ENCODE data around the gene CELF1.
A peak's percentile ranks its signal among the peaks of the same experiment; 100 is the strongest.

Gene CELF1

GRCh38 chr11:47488674-47489394 lies 64.1 kb downstream of the CELF1 start:
- Histone ChIP-seq H3K27me3 (ENCODE audit: control insufficient read depth, insufficient read depth, low read length) (no peaks in the 10 kb centered on the region), H3K36me3 (ENCODE audit: control insufficient read depth, insufficient read depth, low read length) (no peaks in the 10 kb centered on the region), H3K4me3 (ENCODE audit: low read depth, low read length) (no peak overlapping the region), H3K79me2 (peaks cover 25% of the 10 kb centered on the region), H2AFZ (no peak overlapping the region), H3K4me2 (ENCODE audit: low read length) (peak overlapping the region; percentile 17), H3K4me1 (peaks cover 10% of the 10 kb centered on the region), H3K27ac (peak overlapping the region; percentile 63), H3K9me3 (ENCODE audit: control insufficient read depth, low read length) (no peaks in the 10 kb centered on the region), H3K9ac (no peak overlapping the region)
- TF ChIP-seq, protein P1, sequence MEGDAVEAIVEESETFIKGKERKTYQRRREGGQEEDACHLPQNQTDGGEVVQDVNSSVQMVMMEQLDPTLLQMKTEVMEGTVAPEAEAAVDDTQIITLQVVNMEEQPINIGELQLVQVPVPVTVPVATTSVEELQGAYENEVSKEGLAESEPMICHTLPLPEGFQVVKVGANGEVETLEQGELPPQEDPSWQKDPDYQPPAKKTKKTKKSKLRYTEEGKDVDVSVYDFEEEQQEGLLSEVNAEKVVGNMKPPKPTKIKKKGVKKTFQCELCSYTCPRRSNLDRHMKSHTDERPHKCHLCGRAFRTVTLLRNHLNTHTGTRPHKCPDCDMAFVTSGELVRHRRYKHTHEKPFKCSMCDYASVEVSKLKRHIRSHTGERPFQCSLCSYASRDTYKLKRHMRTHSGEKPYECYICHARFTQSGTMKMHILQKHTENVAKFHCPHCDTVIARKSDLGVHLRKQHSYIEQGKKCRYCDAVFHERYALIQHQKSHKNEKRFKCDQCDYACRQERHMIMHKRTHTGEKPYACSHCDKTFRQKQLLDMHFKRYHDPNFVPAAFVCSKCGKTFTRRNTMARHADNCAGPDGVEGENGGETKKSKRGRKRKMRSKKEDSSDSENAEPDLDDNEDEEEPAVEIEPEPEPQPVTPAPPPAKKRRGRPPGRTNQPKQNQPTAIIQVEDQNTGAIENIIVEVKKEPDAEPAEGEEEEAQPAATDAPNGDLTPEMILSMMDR (IDR thresholded peaks at IDR 0.05) = no peak

GRCh38 chr11:47488111-47488510 lies 64.8 kb downstream of the CELF1 start:
- H3K27ac ChIP-seq = peak overlapping the region; percentile 63

DNA sequence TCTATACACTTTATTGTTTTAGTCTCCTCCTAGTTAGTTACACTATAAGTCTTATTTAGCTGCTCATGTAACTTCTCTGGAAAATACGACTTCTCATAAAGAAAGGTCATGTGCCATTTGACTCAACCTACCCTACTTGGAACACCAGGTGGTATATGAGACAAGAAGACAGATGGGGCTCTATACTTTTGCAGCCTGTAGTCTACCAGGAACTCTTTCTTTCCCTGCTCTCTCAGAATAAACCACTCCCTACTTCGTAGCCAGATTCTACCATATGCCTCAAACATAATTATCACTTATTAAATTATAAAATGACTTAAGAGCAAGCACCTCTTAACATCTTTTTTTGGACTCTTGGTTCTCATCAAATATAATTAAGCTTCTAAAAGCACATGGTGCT lies 65.5 kb downstream of the CELF1 start:
- Histone ChIP-seq H3K36me3 (ENCODE audit: control insufficient read depth, insufficient read depth, low read length) (no peaks in the 10 kb centered on the region), H3K27me3 (ENCODE audit: control insufficient read depth, insufficient read depth, low read length) (no peaks in the 10 kb centered on the region), H3K9ac (no peak overlapping the region), H3K79me2 (peaks cover 16% of the 10 kb centered on the region), H2AFZ (no peak overlapping the region), H3K4me1 (peaks cover 10% of the 10 kb centered on the region), H3K4me2 (ENCODE audit: low read length) (no peak overlapping the region), H3K27ac (no peak overlapping the region), H3K9me3 (ENCODE audit: control insufficient read depth, low read length) (no peaks in the 10 kb centered on the region), H3K4me3 (ENCODE audit: low read depth, low read length) (no peak overlapping the region)
- TF ChIP-seq, protein P1 (IDR thresholded peaks at IDR 0.05) = no peak

More at GRCh38 chr11:47488111-47488510, 64.8 kb downstream of the CELF1 start:
- no peak overlapping the region for H2AFZ ChIP-seq
- no peaks in the 10 kb centered on the region for H3K9me3 ChIP-seq (ENCODE audit: control insufficient read depth, low read length)
- TF ChIP-seq, protein P1 (IDR thresholded peaks at IDR 0.05) = no peak
- H3K4me1 ChIP-seq = peaks cover 10% of the 10 kb centered on the region
- no peaks in the 10 kb centered on the region for H3K36me3 ChIP-seq (ENCODE audit: control insufficient read depth, insufficient read depth, low read length)
- no peak overlapping the region for H3K4me3 ChIP-seq (ENCODE audit: low read depth, low read length)
- H3K27me3 ChIP-seq (ENCODE audit: control insufficient read depth, insufficient read depth, low read length) = no peaks in the 10 kb centered on the region
- H3K9ac ChIP-seq = no peak overlapping the region
- H3K4me2 ChIP-seq (ENCODE audit: low read length) = no peak overlapping the region
- peaks cover 20% of the 10 kb centered on the region for H3K79me2 ChIP-seq

GRCh38 chr11:47485107-47485506 lies 67.8 kb downstream of the CELF1 start:
- no peak overlapping the region for H3K4me2 ChIP-seq (ENCODE audit: low read length)
- no peak overlapping the region for H3K4me3 ChIP-seq (ENCODE audit: low read depth, low read length)
- H3K9me3 ChIP-seq (ENCODE audit: control insufficient read depth, low read length) = no peaks in the 10 kb centered on the region
- H3K9ac ChIP-seq = no peak overlapping the region
- TF ChIP-seq, protein P1 (IDR thresholded peaks at IDR 0.05) = no peak
- no peak overlapping the region for H3K27ac ChIP-seq
- peaks cover 10% of the 10 kb centered on the region for H3K4me1 ChIP-seq
- peaks cover 5% of the 10 kb centered on the region for H3K79me2 ChIP-seq
- H3K36me3 ChIP-seq (ENCODE audit: control insufficient read depth, insufficient read depth, low read length) = no peaks in the 10 kb centered on the region
- no peak overlapping the region for H2AFZ ChIP-seq
- H3K27me3 ChIP-seq (ENCODE audit: control insufficient read depth, insufficient read depth, low read length) = no peaks in the 10 kb centered on the region

DNA sequence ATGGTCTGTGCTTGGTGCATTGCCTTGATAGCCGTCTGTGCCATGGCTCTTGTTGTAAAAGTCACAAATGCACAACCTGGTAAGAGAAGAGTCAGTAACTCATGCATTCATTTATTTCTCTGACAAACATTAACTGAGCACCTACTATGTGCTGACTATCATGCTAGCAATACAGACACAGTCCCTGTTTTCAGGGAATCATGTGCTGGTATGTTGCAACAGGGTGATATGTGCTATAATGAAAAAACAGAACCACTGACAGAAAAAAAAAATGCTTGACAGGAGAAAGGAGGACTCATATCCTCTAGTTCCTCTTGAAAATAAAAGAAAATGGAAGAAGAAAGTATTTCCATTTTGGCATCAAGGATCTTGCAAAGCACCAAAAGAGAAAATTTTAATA lies 69.5 kb downstream of the CELF1 start:
- TF ChIP-seq, protein P1 (IDR thresholded peaks at IDR 0.05) = no peak
- no peak overlapping the region for H3K9ac ChIP-seq
- no peak overlapping the region for H3K4me2 ChIP-seq (ENCODE audit: low read length)
- H3K4me3 ChIP-seq (ENCODE audit: low read depth, low read length) = no peak overlapping the region
- H3K27me3 ChIP-seq (ENCODE audit: control insufficient read depth, insufficient read depth, low read length) = no peaks in the 10 kb centered on the region
- H3K4me1 ChIP-seq = peaks cover 5% of the 10 kb centered on the region
- H3K27ac ChIP-seq = no peak overlapping the region
- H3K36me3 ChIP-seq (ENCODE audit: control insufficient read depth, insufficient read depth, low read length) = no peaks in the 10 kb centered on the region
- no peaks in the 10 kb centered on the region for H3K9me3 ChIP-seq (ENCODE audit: control insufficient read depth, low read length)
- H3K79me2 ChIP-seq = peaks cover 5% of the 10 kb centered on the region
- H2AFZ ChIP-seq = no peak overlapping the region

All from parathyroid adenoma (tissue), 2 donors.